Activated naive CD4-positive, alpha-beta T cell treated with Interleukin-2 at 50 U/mL for 16 hours (primary cell): ENCODE data around the gene IQGAP2.
A peak's percentile ranks its signal among the peaks of the same experiment; 100 is the strongest.
"Not testable (repeated sequence)": the region's sequence is repeated elsewhere in the genome, so short reads cannot be mapped to it uniquely, and the experiment has no call there.

Experiments
- DNase-seq: peaks from one replicate; pipeline ENCODE4 v3.0.0-alpha.2; 2020

IQGAP2 gene

GRCh38 chr5:76514713-76515112 lies 111.6 kb downstream of the IQGAP2 start:
- DNase-seq: no peak

GRCh38 chr5:76517334-76517733 lies 114.2 kb downstream of the IQGAP2 start:
- no peak for DNase-seq

- DNase-seq: not testable (repeated sequence)
Measured at GRCh38 chr5:76518246-76518645, 115.2 kb downstream of the IQGAP2 start.

- no peak for DNase-seq
Measured at GRCh38 chr5:76521240-76521758, 118.2 kb downstream of the IQGAP2 start.

- no peak for DNase-seq
Measured at GRCh38 chr5:76522103-76522935, 119.2 kb downstream of the IQGAP2 start.

GRCh38 chr5:76524101-76524835 lies 121.2 kb downstream of the IQGAP2 start:
- DNase-seq: no peak

GRCh38 chr5:76524868-76525267 lies 121.8 kb downstream of the IQGAP2 start:
- no peak for DNase-seq

- DNase-seq: no peak
Measured at GRCh38 chr5:76525956-76526355, 122.9 kb downstream of the IQGAP2 start.

GRCh38 chr5:76526950-76527583 lies 124.0 kb downstream of the IQGAP2 start:
- DNase-seq: no peak

- no peak for DNase-seq
Measured at GRCh38 chr5:76527685-76528161, 124.6 kb downstream of the IQGAP2 start.

- DNase-seq: no peak
Measured at GRCh38 chr5:76528547-76529331, 125.7 kb downstream of the IQGAP2 start.

GRCh38 chr5:76529464-76530344 lies 126.6 kb downstream of the IQGAP2 start:
- no peak for DNase-seq

- DNase-seq: no peak
Measured at GRCh38 chr5:76532052-76532451, 129.0 kb downstream of the IQGAP2 start.

- DNase-seq: no peak
Measured at GRCh38 chr5:76532973-76533372, 129.9 kb downstream of the IQGAP2 start.

GRCh38 chr5:76535577-76535976 lies 132.5 kb downstream of the IQGAP2 start:
- DNase-seq: no peak

- DNase-seq: no peak
Measured at GRCh38 chr5:76537073-76537543, 134.0 kb downstream of the IQGAP2 start.

- no peak for DNase-seq
Measured at GRCh38 chr5:76542241-76542640, 139.2 kb downstream of the IQGAP2 start.

GRCh38 chr5:76542887-76543690 lies 140.0 kb downstream of the IQGAP2 start:
- peak; percentile 69 for DNase-seq

GRCh38 chr5:76544268-76544926 lies 141.3 kb downstream of the IQGAP2 start:
- peak; percentile 68 for DNase-seq

GRCh38 chr5:76545184-76545583 lies 142.1 kb downstream of the IQGAP2 start:
- no peak for DNase-seq
